Measurements from ENCODE around the gene MYOG.

The MYOG gene

DNA sequence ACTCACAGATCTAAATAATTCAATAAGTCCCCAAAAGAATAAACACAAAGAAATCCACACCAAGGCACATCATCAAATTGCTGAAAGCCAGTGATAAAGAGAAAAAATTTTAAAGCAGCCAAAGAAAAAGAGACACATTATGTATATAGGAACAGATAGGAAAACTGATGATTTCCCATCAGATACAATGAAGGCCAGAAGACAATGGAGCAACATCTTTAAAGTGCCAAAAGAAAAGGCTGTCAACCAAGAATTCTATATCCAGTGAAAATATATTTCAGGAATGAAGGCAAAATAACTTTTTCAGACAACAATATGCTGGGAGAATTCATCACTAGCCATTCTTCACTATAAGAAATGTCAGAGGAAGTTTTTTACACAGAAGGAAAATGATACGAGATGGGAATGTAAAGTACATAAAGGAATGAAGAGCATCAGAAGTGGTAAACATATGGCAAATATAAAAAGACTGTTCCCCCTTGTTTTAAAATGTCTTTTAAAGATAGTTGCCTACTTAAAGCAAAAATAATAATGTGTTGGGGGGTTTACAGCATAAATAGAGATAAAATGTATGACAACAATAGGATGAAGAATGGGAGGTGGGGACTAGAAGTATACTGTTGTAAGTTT lies 9.4 kb upstream of the MYOG start:
- no peak overlapping the region for H3K4me3 Mint-ChIP-seq
- TF ChIP-seq, protein P1, sequence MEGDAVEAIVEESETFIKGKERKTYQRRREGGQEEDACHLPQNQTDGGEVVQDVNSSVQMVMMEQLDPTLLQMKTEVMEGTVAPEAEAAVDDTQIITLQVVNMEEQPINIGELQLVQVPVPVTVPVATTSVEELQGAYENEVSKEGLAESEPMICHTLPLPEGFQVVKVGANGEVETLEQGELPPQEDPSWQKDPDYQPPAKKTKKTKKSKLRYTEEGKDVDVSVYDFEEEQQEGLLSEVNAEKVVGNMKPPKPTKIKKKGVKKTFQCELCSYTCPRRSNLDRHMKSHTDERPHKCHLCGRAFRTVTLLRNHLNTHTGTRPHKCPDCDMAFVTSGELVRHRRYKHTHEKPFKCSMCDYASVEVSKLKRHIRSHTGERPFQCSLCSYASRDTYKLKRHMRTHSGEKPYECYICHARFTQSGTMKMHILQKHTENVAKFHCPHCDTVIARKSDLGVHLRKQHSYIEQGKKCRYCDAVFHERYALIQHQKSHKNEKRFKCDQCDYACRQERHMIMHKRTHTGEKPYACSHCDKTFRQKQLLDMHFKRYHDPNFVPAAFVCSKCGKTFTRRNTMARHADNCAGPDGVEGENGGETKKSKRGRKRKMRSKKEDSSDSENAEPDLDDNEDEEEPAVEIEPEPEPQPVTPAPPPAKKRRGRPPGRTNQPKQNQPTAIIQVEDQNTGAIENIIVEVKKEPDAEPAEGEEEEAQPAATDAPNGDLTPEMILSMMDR (IDR thresholded peaks at IDR 0.05): no peak
- H3K27ac Mint-ChIP-seq: no peak overlapping the region
- H3K9me3 Mint-ChIP-seq: peaks cover 44% of the 10 kb centered on the region
- peaks cover 25% of the 10 kb centered on the region for H3K36me3 Mint-ChIP-seq (ENCODE audit: low read depth)
- H3K27me3 Mint-ChIP-seq (ENCODE audit: low read depth, poor library complexity): peaks cover 9% of the 10 kb centered on the region
- H3K4me1 Mint-ChIP-seq: peaks cover 23% of the 10 kb centered on the region
- no peak for DNase-seq

DNA sequence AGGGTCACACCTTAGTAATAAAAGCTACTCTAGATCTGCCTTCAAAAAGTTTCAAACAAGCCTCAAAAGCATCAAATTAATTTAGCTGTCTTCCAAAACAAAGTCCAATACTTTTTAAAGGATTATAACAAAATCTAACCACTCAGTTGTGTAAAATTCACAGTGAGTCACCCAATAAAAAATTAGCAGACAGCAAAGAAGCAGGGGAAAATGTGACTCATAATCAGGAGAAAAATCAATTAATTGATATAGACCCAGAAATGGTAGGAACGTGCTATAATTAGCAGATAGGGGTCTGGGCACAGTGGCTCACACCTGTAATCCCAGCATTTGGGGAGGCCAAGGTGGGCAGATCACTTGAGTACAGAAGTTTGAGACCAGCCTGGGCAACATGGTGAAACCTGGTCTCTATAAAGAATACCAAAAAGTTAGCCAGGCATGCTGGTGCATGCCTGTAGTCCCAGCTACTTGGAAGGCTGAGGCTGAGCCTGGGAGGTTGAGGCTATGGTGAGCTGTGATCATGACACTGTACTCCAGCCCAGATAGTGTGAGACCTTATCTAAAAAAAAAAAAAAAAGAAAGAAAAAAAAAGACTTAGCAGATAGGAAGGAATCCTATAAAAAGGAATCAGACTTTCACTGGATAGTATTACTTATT lies 8.1 kb upstream of the MYOG start:
- Mint-ChIP-seq H3K27me3 (ENCODE audit: low read depth, poor library complexity) (peaks cover 13% of the 10 kb centered on the region), H3K36me3 (ENCODE audit: low read depth) (peaks cover 25% of the 10 kb centered on the region), H3K9me3 (peaks cover 44% of the 10 kb centered on the region), H3K4me3 (no peak overlapping the region), H3K27ac (no peak overlapping the region), H3K4me1 (peaks cover 33% of the 10 kb centered on the region)
- TF ChIP-seq, protein P1 (IDR thresholded peaks at IDR 0.05): no peak
- DNase-seq: no peak

DNA sequence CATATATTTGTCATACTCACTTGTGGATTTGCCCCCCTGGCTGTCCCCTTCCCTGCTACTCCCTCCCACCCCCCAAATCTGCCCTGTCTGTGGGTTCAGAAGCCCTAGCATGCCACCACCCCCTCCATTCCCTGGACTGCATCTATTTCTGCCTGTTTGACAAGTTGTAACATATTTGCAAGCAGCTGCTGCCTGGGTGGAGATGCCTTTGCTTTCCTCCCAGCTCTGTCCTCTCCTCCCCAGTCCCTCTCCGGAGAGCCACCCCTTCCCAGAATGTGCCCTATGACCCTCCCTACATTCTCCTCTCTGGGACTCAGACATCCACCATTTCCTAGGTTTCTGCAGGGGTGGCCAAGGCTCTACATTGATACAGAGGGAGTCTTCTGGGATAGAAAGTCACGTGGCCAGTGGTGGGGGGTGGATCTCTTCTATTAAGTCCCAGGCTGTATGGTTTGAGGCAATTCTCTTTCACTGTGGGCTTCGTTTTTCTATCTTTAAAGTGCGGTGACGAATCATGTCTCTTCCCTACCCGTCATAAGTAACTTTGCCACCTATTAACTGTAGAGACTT lies 6.0 kb upstream of the MYOG start:
- Mint-ChIP-seq H3K36me3 (ENCODE audit: low read depth) (peaks cover 18% of the 10 kb centered on the region), H3K27me3 (ENCODE audit: low read depth, poor library complexity) (peaks cover 16% of the 10 kb centered on the region), H3K4me3 (no peak overlapping the region), H3K4me1 (peaks cover 45% of the 10 kb centered on the region), H3K27ac (no peak overlapping the region), H3K9me3 (peaks cover 33% of the 10 kb centered on the region)
- no peak for DNase-seq
- TF ChIP-seq, protein P1 (IDR thresholded peaks at IDR 0.05): no peak

DNA sequence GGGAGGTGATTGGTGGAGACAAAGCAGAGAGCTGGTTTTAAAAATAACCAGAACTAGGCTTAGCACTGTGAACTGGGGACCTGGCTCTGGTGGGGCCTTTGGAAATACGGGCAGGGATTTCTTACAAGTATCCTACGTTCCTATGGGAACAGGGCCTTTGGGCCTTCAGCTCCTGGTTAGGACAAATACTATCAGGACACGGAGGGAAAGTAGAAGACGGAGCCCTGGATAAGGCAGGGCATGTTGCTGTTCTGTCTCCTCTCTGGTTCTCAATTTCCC lies 5.3 kb upstream of the MYOG start:
- Mint-ChIP-seq H3K9me3 (peaks cover 30% of the 10 kb centered on the region), H3K27ac (no peak overlapping the region), H3K4me1 (peaks cover 52% of the 10 kb centered on the region), H3K4me3 (no peak overlapping the region), H3K36me3 (ENCODE audit: low read depth) (peaks cover 18% of the 10 kb centered on the region), H3K27me3 (ENCODE audit: low read depth, poor library complexity) (peaks cover 15% of the 10 kb centered on the region)
- TF ChIP-seq, protein P1 (IDR thresholded peaks at IDR 0.05): no peak
- DNase-seq: no peak

DNA sequence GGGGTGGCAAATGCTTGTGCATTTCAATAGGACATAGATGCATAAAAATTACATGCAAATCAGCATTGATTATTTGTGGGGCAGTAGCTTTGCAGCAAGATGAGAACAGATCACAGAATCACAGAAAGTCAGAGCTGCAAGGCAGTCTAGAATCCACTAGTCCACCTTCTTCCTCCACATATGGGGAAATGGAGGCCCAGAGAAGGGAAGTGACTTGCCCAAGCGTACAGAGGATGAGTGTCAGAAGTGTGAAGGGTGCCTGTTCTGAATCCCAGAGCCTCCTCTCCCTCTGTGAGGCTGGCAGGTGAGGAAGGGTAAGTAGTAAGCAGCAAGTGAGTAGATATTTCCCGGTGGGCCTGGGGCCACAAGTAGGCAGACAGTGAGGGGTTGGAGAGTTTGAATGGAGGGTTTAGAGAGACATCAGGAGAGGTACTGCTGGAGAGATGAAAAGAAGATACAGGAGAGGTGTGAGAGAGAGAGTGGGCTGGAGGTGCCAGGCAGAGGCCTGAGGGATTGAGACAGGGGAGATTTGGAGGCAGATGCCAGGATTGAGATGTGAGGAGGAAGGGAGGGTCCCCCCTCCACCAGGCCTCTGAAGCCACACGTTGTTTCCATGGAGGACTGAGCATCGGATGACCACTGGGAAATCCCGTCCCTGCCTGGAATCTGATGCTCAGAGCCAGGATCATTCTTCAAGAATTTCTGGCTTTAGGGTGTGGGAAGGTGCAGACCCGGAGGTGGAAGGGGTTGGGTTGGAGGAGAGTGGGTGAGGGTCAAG lies 4.8 kb upstream of the MYOG start:
- no peak overlapping the region for H3K4me3 Mint-ChIP-seq
- DNase-seq: no peak
- peaks cover 24% of the 10 kb centered on the region for H3K9me3 Mint-ChIP-seq
- peaks cover 57% of the 10 kb centered on the region for H3K4me1 Mint-ChIP-seq
- peaks cover 15% of the 10 kb centered on the region for H3K27me3 Mint-ChIP-seq (ENCODE audit: low read depth, poor library complexity)
- peaks cover 13% of the 10 kb centered on the region for H3K36me3 Mint-ChIP-seq (ENCODE audit: low read depth)
- TF ChIP-seq, protein P1 (IDR thresholded peaks at IDR 0.05): no peak
- H3K27ac Mint-ChIP-seq: peak overlapping the region; percentile 8

Data from nephron progenitor cell (in vitro differentiated cells).